Endothelial cell (in vitro differentiated cells): ENCODE measurements around the gene CEL. TPM values are rescaled to one million over a fixed set of nuclear protein-coding genes. Genes with fewer than 3 reads are reported as not detected.

ENCODE experiments used
- DNase-seq: peaks from one replicate; pipeline ENCODE4 v3.0.0; 2021; ENCODE audit warnings: low spot score
- H3K27ac Mint-ChIP-seq: one replicate; pipeline ENCODE4 v1.8.0; 2021; ENCODE audit warnings: mixed read lengths, inconsistent platforms; ENCODE audit not compliant: unreplicated experiment
- H3K27me3 Mint-ChIP-seq: one replicate; pipeline ENCODE4 v1.8.0; 2021; ENCODE audit warnings: mild to moderate bottlenecking, moderate library complexity, mixed read lengths, inconsistent platforms; ENCODE audit not compliant: unreplicated experiment
- H3K36me3 Mint-ChIP-seq: one replicate; pipeline ENCODE4 v1.8.0; 2021; ENCODE audit warnings: mild to moderate bottlenecking, low read depth, mixed read lengths, inconsistent platforms; ENCODE audit not compliant: unreplicated experiment
- H3K4me1 Mint-ChIP-seq: one replicate; pipeline ENCODE4 v1.8.0; 2021; ENCODE audit warnings: mild to moderate bottlenecking, mixed read lengths, inconsistent platforms; ENCODE audit not compliant: unreplicated experiment
- H3K4me3 Mint-ChIP-seq: one replicate; pipeline ENCODE4 v1.8.0; 2021; ENCODE audit warnings: mild to moderate bottlenecking, mixed read lengths, inconsistent platforms; ENCODE audit not compliant: unreplicated experiment
- H3K9me3 Mint-ChIP-seq: one replicate; pipeline ENCODE4 v1.8.0; 2021; ENCODE audit warnings: mixed read lengths, inconsistent platforms; ENCODE audit not compliant: unreplicated experiment
- total RNA-seq: library from RNA; stranded (reverse); fragmentation: NEBNext Ultra II Directional; extraction: Animal tissue kit (Norgen Biotek cat#: 25700); gene quantifications from one replicate; pipeline ENCODE4 v1.2.1, GENCODE V29; 2021; ENCODE audit not compliant: unreplicated experiment
- TF ChIP-seq, protein P1 (sequence below): fragments of 200-600 bp; sonication (generic); IDR thresholded peaks from one replicate; pipeline ENCODE4 v1.5.0; 2021; ENCODE audit warnings: antibody characterized with exemption; ENCODE audit not compliant: unreplicated experiment

Gene CEL
- total RNA-seq, 1 donor from 2014 or later = 4.2 TPM

GRCh38 chr9:133042676-133043075 is 19.1 kb upstream of the CEL start:
- Mint-ChIP-seq H3K9me3 (no peaks in the 10 kb centered on the region), H3K36me3 (peaks cover 46% of the 10 kb centered on the region), H3K27ac (no peak overlapping the region), H3K4me3 (no peak overlapping the region), H3K4me1 (no peaks in the 10 kb centered on the region), H3K27me3 (peaks cover 4% of the 10 kb centered on the region)
- no peak for DNase-seq
- TF ChIP-seq, protein P1, sequence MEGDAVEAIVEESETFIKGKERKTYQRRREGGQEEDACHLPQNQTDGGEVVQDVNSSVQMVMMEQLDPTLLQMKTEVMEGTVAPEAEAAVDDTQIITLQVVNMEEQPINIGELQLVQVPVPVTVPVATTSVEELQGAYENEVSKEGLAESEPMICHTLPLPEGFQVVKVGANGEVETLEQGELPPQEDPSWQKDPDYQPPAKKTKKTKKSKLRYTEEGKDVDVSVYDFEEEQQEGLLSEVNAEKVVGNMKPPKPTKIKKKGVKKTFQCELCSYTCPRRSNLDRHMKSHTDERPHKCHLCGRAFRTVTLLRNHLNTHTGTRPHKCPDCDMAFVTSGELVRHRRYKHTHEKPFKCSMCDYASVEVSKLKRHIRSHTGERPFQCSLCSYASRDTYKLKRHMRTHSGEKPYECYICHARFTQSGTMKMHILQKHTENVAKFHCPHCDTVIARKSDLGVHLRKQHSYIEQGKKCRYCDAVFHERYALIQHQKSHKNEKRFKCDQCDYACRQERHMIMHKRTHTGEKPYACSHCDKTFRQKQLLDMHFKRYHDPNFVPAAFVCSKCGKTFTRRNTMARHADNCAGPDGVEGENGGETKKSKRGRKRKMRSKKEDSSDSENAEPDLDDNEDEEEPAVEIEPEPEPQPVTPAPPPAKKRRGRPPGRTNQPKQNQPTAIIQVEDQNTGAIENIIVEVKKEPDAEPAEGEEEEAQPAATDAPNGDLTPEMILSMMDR = no peak

DNA sequence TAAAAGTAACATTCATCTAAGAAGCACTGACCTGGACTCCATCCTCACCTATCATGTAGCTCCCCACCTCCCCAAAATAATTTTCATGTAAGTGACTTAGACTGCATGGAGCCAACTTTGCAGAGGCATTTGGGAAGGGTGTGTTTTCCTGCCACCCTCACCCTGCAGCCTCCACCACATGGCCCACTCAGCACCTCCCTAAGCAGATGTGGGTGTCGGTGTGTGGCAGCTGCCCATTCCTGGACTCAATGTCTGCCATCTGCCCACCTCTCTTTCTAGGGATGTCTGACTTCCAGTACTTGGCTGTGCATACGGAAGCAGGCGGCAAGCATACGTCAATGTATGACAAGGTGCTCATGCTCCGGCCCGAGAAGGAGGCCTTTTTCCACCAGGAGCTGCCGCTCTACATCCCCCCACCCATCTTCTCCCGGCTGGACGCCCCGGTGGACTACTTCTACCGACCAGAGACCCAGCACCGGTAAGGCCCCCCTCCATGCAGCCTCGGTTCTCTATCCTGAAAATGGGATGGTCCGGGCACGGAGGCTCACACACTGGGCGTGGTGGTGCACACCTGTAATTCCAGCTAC is 18.2 kb upstream of the CEL start:
- Mint-ChIP-seq H3K4me3 (no peak overlapping the region), H3K36me3 (peaks cover 42% of the 10 kb centered on the region), H3K27me3 (peaks cover 4% of the 10 kb centered on the region), H3K9me3 (no peaks in the 10 kb centered on the region), H3K4me1 (no peaks in the 10 kb centered on the region), H3K27ac (no peak overlapping the region)
- DNase-seq = no peak
- TF ChIP-seq, protein P1 = no peak

DNA sequence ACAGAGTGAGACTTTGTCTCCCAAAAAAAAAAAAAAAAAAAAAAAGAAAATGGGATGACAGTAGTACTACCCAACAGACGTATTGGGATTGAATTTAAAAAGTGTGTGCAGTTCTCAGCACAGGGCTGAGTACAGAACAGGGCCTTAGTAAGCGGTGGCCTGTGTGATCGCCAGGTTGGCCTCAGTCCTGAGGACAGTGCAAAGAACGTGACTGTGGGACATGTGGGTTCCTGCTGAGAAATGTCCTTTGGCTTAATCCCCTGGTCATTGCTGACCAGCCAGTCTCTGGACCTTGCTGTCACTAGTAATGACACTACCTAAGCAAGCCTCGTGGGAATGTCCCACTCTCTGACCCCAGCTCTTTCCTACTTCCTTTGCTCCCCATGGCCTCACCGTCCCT is 17.7 kb upstream of the CEL start:
- Mint-ChIP-seq H3K27me3 (peaks cover 4% of the 10 kb centered on the region), H3K4me1 (no peaks in the 10 kb centered on the region), H3K4me3 (peak overlapping the region; percentile 79), H3K36me3 (peaks cover 42% of the 10 kb centered on the region), H3K9me3 (no peaks in the 10 kb centered on the region), H3K27ac (no peak overlapping the region)
- TF ChIP-seq, protein P1 = no peak
- DNase-seq = no peak

- TF ChIP-seq, protein P1 = no peak
- DNase-seq = no peak
- H3K27ac Mint-ChIP-seq = no peak overlapping the region
- H3K4me3 Mint-ChIP-seq = peak overlapping the region; percentile 79
- H3K4me1 Mint-ChIP-seq = no peaks in the 10 kb centered on the region
- peaks cover 4% of the 10 kb centered on the region for H3K27me3 Mint-ChIP-seq
- peaks cover 44% of the 10 kb centered on the region for H3K36me3 Mint-ChIP-seq
- H3K9me3 Mint-ChIP-seq = no peaks in the 10 kb centered on the region
Measured at GRCh38 chr9:133044661-133045060, 17.1 kb upstream of the CEL start.

DNA sequence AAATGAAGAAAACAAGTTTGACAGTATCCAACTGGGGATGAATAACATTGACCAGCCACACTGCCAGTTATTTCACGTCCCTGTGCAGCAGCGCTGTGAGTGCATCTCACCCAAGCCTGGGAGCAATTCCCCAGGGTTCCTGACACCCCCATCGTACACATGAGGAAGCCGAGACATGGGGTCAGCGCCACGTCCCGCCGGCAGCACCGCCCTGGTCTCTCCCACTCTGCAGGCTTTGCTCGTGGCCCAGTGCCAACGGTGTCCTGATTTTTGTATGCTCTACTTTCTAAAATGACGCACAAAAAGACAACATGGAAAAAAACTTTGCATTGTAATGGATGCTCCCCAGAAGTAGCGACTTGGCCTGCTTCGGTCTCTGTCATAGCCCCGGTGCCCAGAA is 16.6 kb upstream of the CEL start:
- no peak overlapping the region for H3K27ac Mint-ChIP-seq
- H3K9me3 Mint-ChIP-seq = no peaks in the 10 kb centered on the region
- H3K4me1 Mint-ChIP-seq = no peaks in the 10 kb centered on the region
- TF ChIP-seq, protein P1 = no peak
- H3K27me3 Mint-ChIP-seq = peaks cover 4% of the 10 kb centered on the region
- H3K36me3 Mint-ChIP-seq = peaks cover 48% of the 10 kb centered on the region
- no peak overlapping the region for H3K4me3 Mint-ChIP-seq
- DNase-seq = no peak
